Stimulated activated CD8-positive, alpha-beta memory T cell treated with anti-CD3 and anti-CD28 coated beads, Interleukin-15, amount 100 ng/mL, for 24 hours (primary cell): Measurements from ENCODE around the gene TBX4.

Experiments
- DNase-seq: peaks from one replicate; pipeline ENCODE4 v3.0.0-alpha.2; 2020; ENCODE audit warnings: low read depth

Gene TBX4

DNA sequence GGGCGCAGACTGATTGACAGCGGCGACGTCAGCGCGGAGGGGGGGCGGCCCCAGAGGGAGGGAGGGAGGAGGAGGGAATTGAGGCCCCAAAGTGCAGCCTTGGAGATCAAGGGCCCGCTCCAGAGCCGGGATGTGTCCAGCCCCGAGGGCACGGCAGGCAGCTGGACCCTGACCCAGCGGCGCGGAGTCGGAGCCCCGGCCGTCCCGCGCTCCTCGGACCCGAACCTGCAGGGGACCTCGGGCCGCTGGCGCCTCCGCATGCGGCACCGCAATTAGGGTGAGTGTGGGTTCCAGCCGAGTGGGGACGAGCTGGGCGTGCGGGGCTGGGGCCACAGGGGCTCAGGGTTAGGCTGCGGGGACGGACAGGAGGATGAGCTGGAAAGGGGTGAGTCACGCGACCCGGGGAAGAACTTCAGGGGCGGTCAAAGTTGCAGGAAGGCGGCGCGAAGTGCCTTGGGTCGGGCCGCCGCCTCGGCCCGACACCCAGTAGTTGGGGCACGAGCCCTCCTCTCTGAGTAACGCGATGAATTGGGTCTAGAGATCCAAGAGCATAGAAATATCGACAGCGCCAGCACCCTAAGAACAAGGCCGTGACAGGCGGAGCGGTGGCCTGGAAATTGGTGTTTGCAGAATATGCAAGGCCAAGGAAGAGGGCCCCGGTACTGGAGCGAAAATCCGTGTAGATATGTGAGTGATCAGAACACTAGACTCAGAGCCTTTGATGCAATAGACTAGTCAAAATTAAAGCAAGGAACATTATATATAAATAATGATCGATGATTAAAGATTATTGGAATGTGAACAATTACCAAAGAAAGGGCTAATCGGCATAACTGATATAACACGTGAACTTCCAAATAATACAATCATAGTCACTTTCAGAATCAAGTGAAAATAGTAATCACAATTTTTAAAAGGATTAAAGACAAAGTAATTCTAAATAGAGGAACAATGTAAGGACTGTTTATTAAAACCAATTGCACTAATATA, at the start of gene TBX4:
Gene TBX4 (plus strand): TSS at position 122 of the 990 bp plus-strand sequence. CDS start 4,069 bp downstream, outside the sequence.
- DNase-seq: no peak

GRCh38 chr17:61402978-61403800, 49.0 kb upstream of the TBX4 start:
- DNase-seq: no peak

- DNase-seq: no peak
Measured at GRCh38 chr17:61403801-61404662, 48.2 kb upstream of the TBX4 start.

GRCh38 chr17:61404663-61404912, 47.6 kb upstream of the TBX4 start:
- no peak for DNase-seq

GRCh38 chr17:61404913-61405685, 47.1 kb upstream of the TBX4 start:
- no peak for DNase-seq

- no peak for DNase-seq
Measured at GRCh38 chr17:61405686-61406536, 46.3 kb upstream of the TBX4 start.

DNA sequence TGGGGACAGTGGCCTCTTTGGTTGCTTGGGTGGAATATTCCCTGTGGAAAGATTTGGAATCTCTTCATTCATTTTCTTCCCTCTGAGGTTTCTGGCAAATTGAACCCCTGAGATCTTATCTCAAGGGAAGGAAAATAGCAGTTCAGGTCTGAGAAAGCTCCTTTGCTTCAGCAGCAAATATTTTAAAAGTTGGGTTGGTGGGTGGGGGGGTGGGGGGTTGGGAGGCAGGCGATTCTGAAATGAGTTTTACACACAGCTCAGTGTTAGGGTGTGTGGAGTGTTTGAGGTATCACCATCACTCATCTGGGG, 45.7 kb upstream of the TBX4 start:
- no peak for DNase-seq

DNA sequence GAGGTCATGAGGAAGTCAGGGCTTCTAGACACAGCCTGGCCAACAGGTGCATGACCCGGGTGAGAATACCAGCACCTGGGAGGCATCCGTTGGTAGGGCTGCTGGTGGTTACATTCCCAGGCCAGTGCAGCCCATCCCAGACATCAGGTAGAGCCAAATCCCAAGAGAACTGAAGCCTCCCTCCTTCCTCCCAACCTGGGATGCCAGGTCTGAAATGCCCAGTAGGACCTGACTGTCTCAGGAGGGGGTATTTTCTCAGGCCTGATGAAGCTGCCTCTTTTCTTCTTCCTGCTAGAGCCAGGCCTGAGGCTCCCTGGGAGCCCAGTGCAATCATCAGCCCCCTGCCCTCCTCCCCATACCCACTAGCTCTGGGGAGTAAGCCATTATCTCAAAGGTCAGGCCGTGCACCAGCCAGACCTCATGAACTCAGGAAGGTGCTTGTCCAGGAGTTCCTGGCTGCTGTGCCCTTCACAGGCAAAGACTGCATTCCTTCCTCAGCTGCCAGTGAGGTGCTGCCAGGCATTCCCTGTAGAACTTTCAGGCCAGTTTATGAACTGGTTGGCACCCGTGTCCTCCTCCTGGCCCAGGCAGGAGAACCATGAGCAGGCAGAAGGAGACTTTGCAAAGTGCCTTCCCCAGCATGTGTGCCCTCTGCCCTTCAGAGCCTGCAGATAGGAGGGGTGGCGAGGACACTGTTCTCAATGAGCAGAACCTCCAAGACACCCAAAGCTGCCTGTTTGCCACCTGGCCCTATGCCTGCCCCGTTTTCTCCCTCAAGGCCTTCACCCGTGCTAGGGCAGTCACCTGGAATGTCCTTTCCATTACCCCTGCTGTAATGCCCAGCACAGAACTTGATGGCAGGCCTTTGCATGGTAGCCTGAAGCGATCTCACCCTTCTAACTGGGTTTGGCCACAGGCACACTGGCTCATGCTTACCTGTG, 45.0 kb upstream of the TBX4 start:
- no peak for DNase-seq

DNA sequence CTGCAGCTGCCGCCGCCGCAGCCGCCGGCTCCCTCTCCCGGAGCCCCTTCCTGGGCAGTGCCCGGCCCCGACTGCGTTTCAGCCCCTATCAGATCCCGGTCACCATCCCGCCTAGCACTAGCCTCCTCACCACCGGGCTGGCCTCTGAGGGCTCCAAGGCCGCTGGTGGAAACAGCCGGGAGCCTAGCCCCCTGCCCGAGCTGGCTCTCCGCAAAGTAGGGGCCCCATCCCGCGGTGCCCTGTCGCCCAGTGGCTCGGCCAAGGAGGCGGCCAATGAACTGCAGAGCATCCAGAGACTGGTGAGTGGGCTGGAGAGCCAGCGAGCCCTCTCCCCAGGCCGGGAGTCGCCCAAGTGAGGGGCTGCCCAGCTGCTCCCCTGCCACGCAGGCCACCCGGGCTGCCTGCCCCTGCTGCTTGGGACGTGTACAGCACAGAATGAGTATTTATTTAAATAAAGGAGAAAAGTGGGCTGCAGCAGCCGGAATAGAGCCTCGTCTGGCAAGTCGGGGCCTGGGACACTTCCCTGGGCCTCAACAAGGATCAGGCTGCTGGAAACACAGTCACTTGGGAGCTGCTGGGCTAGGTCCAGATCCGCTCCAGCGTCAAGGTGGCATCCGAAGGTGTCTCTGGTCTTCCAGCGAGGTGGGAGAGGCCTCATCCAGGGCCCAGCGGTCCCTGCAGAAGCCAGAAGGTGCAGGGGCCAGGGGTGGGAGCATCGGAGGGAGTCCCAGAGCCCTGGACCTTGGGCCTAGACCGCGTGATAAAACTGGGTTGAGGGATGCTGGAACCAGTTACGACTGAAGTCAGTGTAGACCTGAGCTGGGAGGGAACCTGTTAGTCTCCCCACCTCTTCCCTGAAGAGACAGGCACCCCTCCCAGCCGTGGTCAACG, 43.8 kb upstream of the TBX4 start:
- DNase-seq: no peak

DNA sequence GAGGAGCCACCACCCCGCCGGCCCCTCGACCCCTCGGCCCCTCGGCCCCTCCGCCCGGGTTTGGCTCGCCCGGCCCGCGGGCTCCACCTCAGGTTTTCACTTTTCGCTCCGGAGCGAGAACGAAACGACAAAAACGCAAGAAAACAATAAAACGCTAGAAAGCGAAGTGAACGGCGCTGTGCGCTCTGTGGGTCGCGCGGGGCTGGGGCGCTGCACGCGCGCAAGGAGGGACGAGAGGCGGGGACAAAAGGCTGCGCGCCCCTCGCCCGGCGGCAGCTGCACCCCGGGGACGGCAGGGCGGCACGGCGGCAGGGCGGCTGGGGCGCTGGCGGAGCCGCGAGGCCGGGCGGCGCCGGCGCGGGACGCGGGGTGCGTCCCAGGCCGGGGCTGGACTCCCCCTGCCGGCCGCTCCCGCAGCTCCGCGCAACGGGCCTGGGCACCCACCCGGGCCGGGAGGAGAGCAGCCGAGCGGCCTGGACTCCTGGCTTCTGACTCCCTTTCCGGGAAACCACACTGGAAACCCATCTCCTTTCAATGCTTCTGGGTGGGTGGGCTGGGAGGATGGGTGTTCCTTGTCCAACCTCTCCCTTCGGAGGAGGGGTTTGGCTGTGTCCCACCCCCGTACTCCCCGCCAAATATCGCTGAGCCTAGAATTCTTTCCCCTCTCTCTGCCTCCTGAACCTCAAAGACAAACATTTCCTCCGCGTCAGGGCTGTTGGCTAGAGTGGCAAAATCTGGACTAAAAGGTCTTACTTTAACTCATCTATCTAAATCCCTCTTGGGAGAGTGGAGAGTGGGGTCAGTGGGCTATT, 42.7 kb upstream of the TBX4 start:
- DNase-seq: no peak

DNA sequence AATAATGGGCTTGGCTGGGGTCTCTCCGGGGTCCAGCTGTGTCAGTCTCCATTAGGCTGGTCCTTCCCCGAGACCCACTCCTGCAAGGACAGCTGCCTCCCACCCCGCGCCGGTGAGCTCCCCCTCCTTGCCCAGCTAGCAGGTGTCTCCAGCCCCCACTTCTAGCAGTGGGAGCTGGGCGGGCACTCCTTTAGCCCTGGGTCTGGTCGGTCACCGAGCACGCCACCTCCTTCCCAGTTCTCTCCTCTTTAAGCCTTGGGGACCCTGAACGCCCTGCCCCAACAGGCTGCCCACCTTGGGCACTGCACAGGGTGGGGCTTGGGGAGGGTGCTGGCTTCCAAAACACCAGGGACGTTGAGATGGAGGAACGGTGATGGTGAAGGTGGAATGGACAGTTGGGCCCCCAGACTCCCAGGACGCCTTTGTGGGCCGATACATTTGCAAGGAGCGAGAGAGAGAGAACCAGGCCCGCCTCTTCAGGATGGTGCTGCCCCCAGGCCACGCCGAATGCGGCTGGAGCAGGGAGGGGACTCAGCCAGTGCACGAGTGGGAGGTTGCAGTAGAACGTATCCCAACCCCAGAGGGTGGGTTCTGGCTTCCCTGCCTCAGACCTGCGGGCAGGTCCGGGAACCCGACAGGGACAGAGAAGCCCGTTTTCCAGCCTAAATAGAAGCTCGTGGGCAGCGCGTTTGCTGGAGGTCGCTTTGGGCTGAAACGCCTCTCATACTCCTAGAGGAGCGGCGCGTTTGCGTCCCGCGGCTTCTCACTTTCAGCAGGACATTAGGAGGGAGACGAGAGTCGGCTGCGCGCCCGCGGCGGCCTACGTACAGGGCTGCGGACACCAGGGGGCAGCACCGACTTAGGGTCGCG, 41.8 kb upstream of the TBX4 start:
- DNase-seq: peak; percentile 50

DNA sequence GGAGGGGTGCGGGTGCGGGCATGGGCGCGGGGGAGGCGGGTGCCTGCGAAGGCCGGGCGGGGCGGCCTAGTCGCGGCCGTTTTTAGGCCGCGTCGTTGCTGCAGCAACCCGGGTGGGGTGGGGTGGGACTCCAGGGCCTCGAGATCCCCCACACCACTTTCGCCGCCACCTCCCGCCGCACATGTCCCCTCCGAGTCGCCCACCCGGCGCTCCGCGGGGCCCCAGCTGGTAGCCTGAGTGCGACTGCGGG, 41.3 kb upstream of the TBX4 start:
- no peak for DNase-seq

- no peak for DNase-seq
Measured at GRCh38 chr17:61411261-61412142, 40.7 kb upstream of the TBX4 start.

- DNase-seq: peak; percentile 70
Measured at GRCh38 chr17:61412143-61412859, 39.9 kb upstream of the TBX4 start.
